H1 (cell line): Measurements from ENCODE around the gene CRTC3. TPM values are rescaled to one million over a fixed set of nuclear protein-coding genes. Genes with fewer than 3 reads are reported as not detected.

Experiments used
- CTCF ChIA-PET: fragments of 300-600 bp; sonication (Branson Sonifier 250); formaldehyde crosslinking; loops from one replicate; lab custom pipeline; 2021; ENCODE audit not compliant: partially characterized antibody; lab: Charles Lee
- POLR2A ChIA-PET: fragments of 300-600 bp; sonication (Branson Sonifier 250); formaldehyde crosslinking; loops from one replicate; lab custom pipeline; 2021; ENCODE audit warnings: inconsistent platforms; ENCODE audit not compliant: partially characterized antibody; lab: Charles Lee
- DNase-seq, 2 experiments: peaks; one replicate each; pipeline versions ENCODE4 v3.0.0 to v3.0.0-alpha.2; 2010 to 2022; ENCODE audit warnings: low spot score in 2 of 2, low read depth in 1 of 2, mixed read lengths in 1 of 2
- FAIRE-seq: peaks from 2 replicates; lab custom pipeline; 2011; peaks lifted over from hg19 to GRCh38; lab: Jason Lieb, UNC
- H2AFZ ChIP-seq: 2 replicates; pipeline ENCODE4 v1.8.1; 2012; ENCODE audit warnings: low read length, inconsistent platforms
- H2AK5ac ChIP-seq: 2 replicates; pipeline ENCODE4 v1.6.1; 2013; ENCODE audit warnings: low read depth, low read length
- H2BK120ac ChIP-seq: replicated peaks from 2 replicates; pipeline ENCODE3; 2013; ENCODE audit warnings: low read depth, low read length, inconsistent platforms
- H2BK12ac ChIP-seq: 2 replicates; pipeline ENCODE4 v1.6.1; 2013; ENCODE audit warnings: low read depth, low read length
- H2BK15ac ChIP-seq: 2 replicates; pipeline ENCODE4 v1.6.1; 2013; ENCODE audit warnings: low read length
- H2BK20ac ChIP-seq: 2 replicates; pipeline ENCODE4 v1.6.1; 2013; ENCODE audit warnings: low read length
- H2BK5ac ChIP-seq: 2 replicates; pipeline ENCODE4 v1.6.1; 2013; ENCODE audit warnings: low read depth, low read length
- H3K14ac ChIP-seq: 2 replicates; pipeline ENCODE4 v1.6.1; 2013; ENCODE audit warnings: inconsistent platforms; ENCODE audit not compliant: insufficient read length
- H3K18ac ChIP-seq: 2 replicates; pipeline ENCODE4 v1.6.1; 2013; ENCODE audit warnings: low read length; ENCODE audit errors: extremely low read depth
- H3K23ac ChIP-seq: 2 replicates; pipeline ENCODE4 v1.6.1; 2013; ENCODE audit warnings: inconsistent platforms; ENCODE audit not compliant: insufficient read length
- H3K23me2 ChIP-seq: 2 replicates; pipeline ENCODE4 v1.6.1; 2013; ENCODE audit warnings: low read depth, low read length
- H3K27ac ChIP-seq: 2 replicates; pipeline ENCODE4 v1.6.1; 2011; ENCODE audit warnings: low read depth, low read length, inconsistent platforms
- H3K27me3 ChIP-seq, 4 experiments: replicated peaks in 1 of 4; 1 replicate in 1 of 4; 2 replicates in 3 of 4; pipeline versions ENCODE4 v1.6.1 to v1.8.1; 2011 to 2013; ENCODE audit warnings: low read length in 3 of 4, mild to moderate bottlenecking in 3 of 4, inconsistent platforms in 2 of 4, mixed read lengths in 2 of 4, moderate library complexity in 1 of 4; ENCODE audit not compliant: control insufficient read depth in 3 of 4, insufficient read depth in 3 of 4; ENCODE audit errors: extremely low read depth in 1 of 4
- H3K36me3 ChIP-seq, 4 experiments: 2 replicates each; pipeline versions ENCODE4 v1.6.1 to v1.8.1; 2011 to 2013; ENCODE audit warnings: mild to moderate bottlenecking in 4 of 4, low read length in 3 of 4, moderate library complexity in 2 of 4, control low read depth in 1 of 4, inconsistent platforms in 1 of 4; ENCODE audit not compliant: insufficient read depth in 4 of 4, control insufficient read depth in 2 of 4
- H3K4ac ChIP-seq: replicated peaks from 2 replicates; pipeline ENCODE3; 2013; ENCODE audit warnings: low read length, low read depth, mixed read lengths, inconsistent platforms; ENCODE audit not compliant: insufficient read length
- H3K4me1 ChIP-seq, 4 experiments: replicated peaks in 1 of 4; 1 replicate in 1 of 4; 2 replicates in 3 of 4; pipeline versions ENCODE4 v1.6.1 to v1.8.1; 2011 to 2013; ENCODE audit warnings: low read length in 3 of 4, inconsistent platforms in 2 of 4, mixed read lengths in 1 of 4; ENCODE audit not compliant: insufficient read depth in 4 of 4, control insufficient read depth in 3 of 4
- H3K4me2 ChIP-seq, 2 experiments: 2 replicates each; pipeline versions ENCODE4 v1.6.1 to v1.8.1; 2011 to 2013; ENCODE audit warnings: low read depth in 2 of 2, low read length in 2 of 2, control low read depth in 1 of 2, inconsistent platforms in 1 of 2, mild to moderate bottlenecking in 1 of 2; ENCODE audit not compliant: insufficient read depth in 1 of 2
- H3K4me3 ChIP-seq, 4 experiments: fragments of 200-600, 300-600 bp in 1 of 4; sonication (generic), shearing (Covaris generic), sonication (Bioruptor Twin) in 1 of 4; 2 replicates each; pipeline versions ENCODE4 v1.5.1 to v1.8.1; 2011 to 2016; ENCODE audit warnings: low read length in 4 of 4, low read depth in 3 of 4, control low read depth in 2 of 4, inconsistent platforms in 2 of 4, mild to moderate bottlenecking in 2 of 4, mixed read lengths in 1 of 4, moderate library complexity in 1 of 4; ENCODE audit not compliant: insufficient read depth in 2 of 4; ENCODE audit errors: extremely low read depth in 1 of 4
- H3K56ac ChIP-seq: replicated peaks from 2 replicates; pipeline ENCODE3; 2013; ENCODE audit warnings: low read depth, mild to moderate bottlenecking, mixed read lengths, low read length, inconsistent platforms; ENCODE audit not compliant: insufficient read length
- H3K79me1 ChIP-seq: 2 replicates; pipeline ENCODE4 v1.6.1; 2013; ENCODE audit warnings: low read depth, low read length, control low read depth
- H3K79me2 ChIP-seq, 2 experiments: 2 replicates each; pipeline versions ENCODE4 v1.6.1 to v1.8.1; 2012 to 2013; ENCODE audit warnings: low read length in 2 of 2, mild to moderate bottlenecking in 2 of 2, inconsistent platforms in 1 of 2; ENCODE audit not compliant: insufficient read depth in 2 of 2, control insufficient read depth in 1 of 2
- H3K9ac ChIP-seq, 4 experiments: replicated peaks in 1 of 4; 1 replicate in 1 of 4; 2 replicates in 3 of 4; pipeline versions ENCODE4 v1.6.1 to v1.8.1; 2011 to 2013; ENCODE audit warnings: low read depth in 3 of 4, low read length in 3 of 4, control low read depth in 2 of 4, mild to moderate bottlenecking in 2 of 4, moderate library complexity in 2 of 4, inconsistent platforms in 1 of 4; ENCODE audit errors: extremely low read depth in 1 of 4
- H3K9me3 ChIP-seq, 2 experiments: 2 replicates each; pipeline versions ENCODE4 v1.6.1 to v1.8.1; 2012 to 2013; ENCODE audit warnings: mild to moderate bottlenecking in 2 of 2, moderate library complexity in 2 of 2, control low read depth in 1 of 2, inconsistent platforms in 1 of 2, low read depth in 1 of 2, low read length in 1 of 2, mixed read lengths in 1 of 2; ENCODE audit not compliant: insufficient read depth in 2 of 2
- H4K20me1 ChIP-seq, 2 experiments: replicated peaks in 1 of 2; 2 replicates each; pipeline versions ENCODE3 to v1.8.1; 2011 to 2013; ENCODE audit warnings: inconsistent platforms in 2 of 2, low read length in 2 of 2, mild to moderate bottlenecking in 1 of 2; ENCODE audit not compliant: insufficient read depth in 2 of 2, control insufficient read depth in 1 of 2
- H4K5ac ChIP-seq: 2 replicates; pipeline ENCODE4 v1.6.1; 2013; ENCODE audit warnings: low read length, low read depth, mixed read lengths, inconsistent platforms; ENCODE audit not compliant: insufficient read length
- H4K8ac ChIP-seq: 2 replicates; pipeline ENCODE4 v1.8.0; 2013; ENCODE audit warnings: mild to moderate bottlenecking, moderate library complexity, low read length, inconsistent platforms; ENCODE audit not compliant: insufficient read depth; ENCODE audit errors: extremely low read depth
- H4K91ac ChIP-seq: replicated peaks from 2 replicates; pipeline ENCODE3; 2013; ENCODE audit warnings: low read length, mixed read lengths, inconsistent platforms; ENCODE audit not compliant: insufficient read length
- BACH1 ChIP-seq: IDR thresholded peaks from 2 replicates; pipeline ENCODE4 v1.6.1; 2012; ENCODE audit warnings: low read length, improper control_type of control experiment
- BRCA1 ChIP-seq: IDR thresholded peaks from 2 replicates; pipeline ENCODE4 v1.6.1; 2012; ENCODE audit warnings: low read depth, low read length, improper control_type of control experiment
- CBX8 ChIP-seq: fragments of 300-800, 300-1000 bp; sonication (generic); IDR thresholded peaks from 2 replicates; pipeline ENCODE4 v1.7.1; 2016; ENCODE audit warnings: low read depth, low read length, borderline replicate concordance
- CEBPB ChIP-seq: IDR thresholded peaks from 2 replicates; pipeline ENCODE4 v1.6.1; 2012; ENCODE audit warnings: low read depth, low read length
- EGR1 ChIP-seq: IDR thresholded peaks from 2 replicates; pipeline ENCODE4 v1.6.1; 2011; ENCODE audit warnings: low read depth, low read length, borderline replicate concordance
- GTF2F1 ChIP-seq: IDR thresholded peaks from 2 replicates; pipeline ENCODE4 v1.6.1; 2012; ENCODE audit warnings: low read depth, low read length, improper control_type of control experiment, borderline replicate concordance
- KDM1A ChIP-seq: fragments of 200-600, 300-600 bp; sonication (generic); IDR thresholded peaks from 2 replicates; pipeline ENCODE4 v1.7.1; 2016; ENCODE audit warnings: mild to moderate bottlenecking, low read length, borderline replicate concordance
- MAFK ChIP-seq: IDR thresholded peaks from 2 replicates; pipeline ENCODE4 v1.6.1; 2012; ENCODE audit warnings: low read depth, mild to moderate bottlenecking, improper control_type of control experiment, low read length
- POLR2AphosphoS5 ChIP-seq: IDR thresholded peaks from 2 replicates; pipeline ENCODE4 v1.6.1; 2011; ENCODE audit warnings: low read depth, low read length
- SAP30 ChIP-seq: fragments of 300-600 bp; sonication (generic); IDR thresholded peaks from 2 replicates; pipeline ENCODE4 v1.7.1; 2012; ENCODE audit warnings: low read length, moderate library complexity, mild to moderate bottlenecking, inconsistent platforms; ENCODE audit not compliant: insufficient read depth, insufficient replicate concordance
- TCF12 ChIP-seq: IDR thresholded peaks from 2 replicates; pipeline ENCODE4 v1.6.1; 2011; ENCODE audit warnings: low read depth, mild to moderate bottlenecking, low read length
- TEAD4 ChIP-seq: IDR thresholded peaks from 2 replicates; pipeline ENCODE4 v1.6.1; 2012; ENCODE audit warnings: low read depth, low read length, inconsistent platforms, mixed read lengths
- WGBS, 2 experiments: shearing (Covaris generic) in 1 of 2; methylation state at CpG; one replicate each; pipeline versions ENCODE4 v1.1.6 to v1.1.7; 2013 to 2015; ENCODE audit warnings: low lambda C conversion rate in 2 of 2, mixed read lengths in 2 of 2, inconsistent platforms in 1 of 2, low coverage in 1 of 2, missing lambda C conversion rate in 1 of 2; ENCODE audit not compliant: insufficient replicate concordance in 2 of 2, insufficient coverage in 1 of 2, insufficient read length in 1 of 2; ENCODE audit errors: extremely low coverage in 1 of 2, missing lambda C conversion rate in 1 of 2; 5-methylcytosine and 5-hydroxymethylcytosine counted together
- polyA plus RNA-seq, 7 experiments: library from polyadenylated mRNA; depleted of rRNA in 3 of 7; stranded (reverse) in 5 of 7; unstranded in 2 of 7; fragments of >200 nt in 5 of 7; fragments of 200-250 nt in 2 of 7; gene quantifications; 1 replicate in 5 of 7; 2 replicates in 1 of 7; 4 replicates in 1 of 7; pipeline versions ENCODE4 v1.2.1 to v1.2.3, GENCODE V29; 2011 to 2013; ENCODE audit warnings: missing spikeins in 2 of 7, mixed read lengths in 2 of 7
- total RNA-seq: library from RNA; stranded (reverse); fragmentation: NEBNext Ultra II Directional; extraction: Animal tissue kit (Norgen Biotek cat#: 25700); gene quantifications from 2 replicates; pipeline ENCODE4 v1.2.1, GENCODE V29; 2021

CRTC3 gene
- total and polyA plus RNA-seq, 2 of the 8 experiments (the other 6 are each of a cell fraction or from before 2014, with no cell fraction given), result 5.0 to 5.3 TPM

DNA sequence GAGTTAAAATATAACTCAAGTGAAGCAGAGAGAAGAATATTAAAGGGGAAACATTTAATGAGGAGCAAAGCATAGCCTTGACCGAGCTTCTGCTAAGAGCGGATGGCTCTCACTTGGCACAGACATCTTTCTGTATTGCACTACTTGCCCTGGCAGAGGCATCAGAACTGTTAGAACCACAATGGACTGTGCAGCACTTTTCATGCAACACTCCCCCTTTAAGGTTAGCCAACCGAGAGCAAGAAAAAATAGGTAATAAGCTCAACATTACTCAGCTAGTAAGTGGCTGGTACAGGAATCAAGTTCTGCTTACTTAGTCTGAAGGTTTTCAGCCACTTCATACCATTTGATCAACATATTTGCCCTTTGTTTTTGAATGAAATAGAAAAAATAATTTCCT lies 33.7 kb downstream of the CRTC3 start:
- no peak overlapping the region for H3K4ac ChIP-seq
- no peak overlapping the region for H2BK20ac ChIP-seq
- no peak for FAIRE-seq
- no peak overlapping the region for H2BK12ac ChIP-seq
- H2AK5ac ChIP-seq, result no peak overlapping the region
- TF ChIP-seq KDM1A (no peak), TCF12 (no peak), EGR1 (no peak), CEBPB (no peak), BACH1 (no peak), TEAD4 (no peak), CBX8 (no peak), POLR2AphosphoS5 (no peak), MAFK (no peak), BRCA1 (no peak), GTF2F1 (no peak), SAP30 (no peak)
- no peak overlapping the region for H2BK15ac ChIP-seq
- no peak overlapping the region for H3K27ac ChIP-seq
- H3K14ac ChIP-seq, result no peak overlapping the region
- H2BK5ac ChIP-seq, result no peak overlapping the region
- peaks cover 0 to 4% (median 0%) of the 10 kb centered on the region in 4 experiments; a peak in 1 of 7 replicates for H3K4me1 ChIP-seq
- ChIA-PET CTCF (interaction anchor here (1.2 to 1.5 kb wide), 2 partner anchors 17 to 40 kb away, joined by 4 to 5 read pairs; no protein-coding TSS in a partner anchor), POLR2A (no interaction called here)
- H4K5ac ChIP-seq, result no peak overlapping the region
- no peak overlapping the region; a peak in 1 of 7 replicates for H3K9ac ChIP-seq
- no peaks in the 10 kb centered on the region for H3K27me3 ChIP-seq
- no peak overlapping the region for H3K4me3 ChIP-seq
- H3K79me1 ChIP-seq, result no peaks in the 10 kb centered on the region
- no peaks in the 10 kb centered on the region for H3K23me2 ChIP-seq
- H4K91ac ChIP-seq, result no peak overlapping the region
- H3K18ac ChIP-seq, result no peak overlapping the region
- H3K79me2 ChIP-seq, result no peaks in the 10 kb centered on the region
- no peaks in the 10 kb centered on the region for H3K36me3 ChIP-seq
- no peaks in the 10 kb centered on the region for H4K20me1 ChIP-seq
- H2AFZ ChIP-seq, result no peak overlapping the region
- no peaks in the 10 kb centered on the region for H3K9me3 ChIP-seq
- no peak overlapping the region for H4K8ac ChIP-seq
- no peak overlapping the region for H3K4me2 ChIP-seq
- no peak overlapping the region for H3K23ac ChIP-seq
- WGBS, 2 experiments, result 90% methylated on average over 3 of the region's 3 CpGs; no CpG with 5 or more reads in 1 of the 2 experiments
- no peak overlapping the region for H2BK120ac ChIP-seq
- no peak for DNase-seq
- no peak overlapping the region for H3K56ac ChIP-seq
